NCI-H69 (cell line): ENCODE data around the gene SEC61B.
"Not testable (repeated sequence)": the region's sequence is repeated elsewhere in the genome, so short reads cannot be mapped to it uniquely, and the experiment has no call there.

Experiments
- DNase-seq: peaks from one replicate; lab custom pipeline; 2025; lab: John Stamatoyannopoulos, UW

SEC61B gene

GRCh38 chr9:99192786-99193465 lies 29.2 kb upstream of the SEC61B start:
- DNase-seq: peak; percentile 28

DNA sequence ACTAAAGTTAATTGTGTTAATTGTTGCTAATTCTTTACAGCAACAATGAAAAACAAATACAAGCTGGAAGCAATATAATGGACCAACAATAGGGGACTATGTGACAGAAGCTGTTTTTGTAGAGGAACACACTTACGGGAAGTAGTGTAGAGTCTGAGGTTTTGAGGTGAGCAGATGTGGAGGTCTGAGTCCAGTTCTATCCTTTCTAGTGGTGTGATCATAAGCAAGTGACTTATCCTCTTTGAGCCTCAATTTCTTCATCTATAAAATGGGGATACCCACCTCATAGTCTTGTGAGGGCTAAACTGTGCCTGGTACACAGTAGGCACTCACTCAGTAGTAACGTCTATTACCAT lies 28.6 kb upstream of the SEC61B start:
- DNase-seq: no peak

GRCh38 chr9:99196484-99196883 lies 25.6 kb upstream of the SEC61B start:
- DNase-seq: not testable (repeated sequence)

GRCh38 chr9:99197124-99197630 lies 24.9 kb upstream of the SEC61B start:
- peak; percentile 95 for DNase-seq

DNA sequence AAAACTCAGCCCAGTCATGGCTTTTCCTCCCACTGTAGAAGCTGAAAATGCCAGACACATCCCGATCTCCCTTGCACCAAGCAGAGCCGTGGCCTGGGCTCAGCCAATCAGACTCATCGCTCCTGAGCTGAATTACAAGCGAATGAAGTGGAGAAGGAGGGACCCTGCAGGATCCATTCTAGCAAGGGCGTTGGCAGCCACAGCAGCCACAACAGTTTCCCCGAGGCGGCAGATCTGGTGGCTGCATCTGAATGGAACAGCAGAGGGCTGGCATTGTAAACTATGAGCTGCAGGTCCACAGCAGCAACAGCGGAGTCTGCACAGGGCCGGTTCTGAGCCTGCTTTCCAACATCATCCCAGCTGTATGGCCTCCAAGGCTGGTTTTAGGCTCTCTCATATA lies 24.1 kb upstream of the SEC61B start:
- DNase-seq: peak; percentile 96

DNA sequence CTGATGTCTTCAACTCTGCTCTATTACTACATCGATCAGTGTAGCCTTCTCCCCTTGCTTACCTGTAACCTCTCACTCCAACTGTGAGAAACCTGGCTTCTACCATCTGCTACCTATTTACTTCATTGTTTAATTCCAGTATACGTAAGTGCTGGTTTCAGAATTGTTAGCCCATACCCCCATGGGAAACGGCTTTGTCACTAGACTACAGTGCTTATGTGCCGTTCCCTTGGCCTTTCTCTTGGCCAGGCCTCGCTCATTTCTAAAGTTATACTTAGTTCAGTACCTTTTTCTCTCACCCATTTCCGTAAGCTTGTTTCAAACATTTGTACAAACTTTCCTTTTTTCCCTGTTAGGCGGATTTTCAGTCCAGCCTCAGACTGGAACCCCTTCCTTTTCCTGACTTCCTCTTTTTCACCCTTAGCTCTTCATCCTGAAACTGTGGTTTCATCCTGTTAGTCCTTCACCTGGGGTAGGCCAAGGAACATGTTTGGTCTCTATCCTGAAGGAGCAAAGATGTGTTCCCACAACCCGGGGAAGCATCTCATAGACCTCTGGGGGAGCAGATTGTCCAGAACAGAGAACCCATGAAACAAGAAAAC lies 22.0 kb upstream of the SEC61B start:
- peak; percentile 100 for DNase-seq

DNA sequence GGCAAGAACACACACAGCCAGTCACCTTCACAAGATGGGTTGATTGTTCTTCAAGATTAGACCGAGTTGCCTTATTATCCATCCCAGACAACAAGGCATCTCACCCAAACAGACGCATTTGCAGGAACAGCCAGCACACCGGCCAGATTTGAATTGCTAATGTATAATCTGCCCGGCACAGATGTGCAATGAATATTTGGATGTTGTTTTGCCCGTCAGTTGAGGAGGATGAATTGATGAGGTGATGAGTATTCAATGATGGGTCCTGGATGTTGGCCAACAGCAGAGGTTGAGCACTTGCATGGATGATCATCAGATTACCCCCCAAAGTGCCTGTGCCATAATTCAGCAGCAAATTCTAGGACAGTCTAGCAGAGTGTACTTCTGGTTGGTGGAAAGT lies 20.5 kb upstream of the SEC61B start:
- peak; percentile 69 for DNase-seq

GRCh38 chr9:99210572-99210971 lies 11.5 kb upstream of the SEC61B start:
- DNase-seq: no peak

DNA sequence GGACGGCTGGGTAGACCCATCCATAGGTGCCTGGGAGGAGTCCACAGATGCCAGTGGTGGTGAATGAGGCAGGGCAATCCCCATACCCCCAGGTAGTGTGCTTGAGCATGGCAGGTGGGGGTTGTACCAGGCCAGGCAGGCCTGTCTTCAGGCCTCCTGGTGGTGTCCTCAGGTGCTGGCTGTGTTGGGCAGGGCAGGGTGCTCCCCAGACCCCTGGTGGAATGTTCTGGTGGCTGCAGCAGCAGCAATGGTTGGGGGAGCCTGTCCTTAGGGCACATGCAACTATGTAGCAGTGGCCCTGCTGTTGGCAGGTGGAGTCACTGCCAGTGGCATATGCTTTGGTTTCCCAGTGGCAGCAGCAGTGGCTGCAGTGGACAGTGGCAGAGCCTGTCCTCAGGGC lies 10.3 kb upstream of the SEC61B start:
- no peak for DNase-seq

DNA sequence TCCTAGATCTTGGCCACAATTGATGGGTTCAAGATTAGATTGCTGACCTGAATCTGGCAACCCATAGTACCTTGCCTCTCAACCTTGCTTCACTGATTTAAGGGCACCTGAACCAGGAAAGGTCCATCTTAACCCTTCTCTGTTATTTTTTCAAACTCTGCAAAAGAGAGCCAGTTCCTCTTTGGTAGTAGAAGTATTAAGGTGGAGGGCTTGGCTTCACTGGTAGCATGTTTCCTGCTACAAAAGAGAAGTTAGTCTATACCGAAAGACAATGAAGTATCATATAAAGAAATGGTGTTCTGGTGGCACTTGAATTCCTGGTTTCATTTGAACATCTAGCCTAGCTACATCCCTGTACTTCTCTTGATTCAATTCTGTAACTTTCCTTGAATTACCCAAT lies 8.9 kb upstream of the SEC61B start:
- DNase-seq: no peak

GRCh38 chr9:99216073-99216472 lies 6.0 kb upstream of the SEC61B start:
- DNase-seq: no peak

DNA sequence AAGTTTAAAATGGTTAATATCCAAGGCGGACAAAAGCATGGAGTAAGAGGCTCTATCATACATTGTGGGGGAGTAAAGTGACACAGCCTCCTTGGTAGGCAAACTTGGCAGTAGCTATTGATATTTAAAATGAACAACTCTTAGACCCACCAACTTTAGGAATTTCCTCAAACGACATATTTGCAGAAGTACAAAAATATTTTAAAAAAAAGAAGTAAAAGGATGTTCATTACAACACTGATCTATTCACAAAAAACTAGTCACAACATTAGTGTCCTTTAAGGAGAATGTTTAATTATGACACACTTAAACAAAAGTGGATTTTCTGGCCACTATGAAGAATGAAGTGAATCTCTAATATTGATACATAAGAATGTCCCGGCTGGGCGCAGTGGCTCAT lies 2.1 kb upstream of the SEC61B start:
- no peak for DNase-seq

- no peak for DNase-seq
Observed at GRCh38 chr9:99221266-99221620, 839 bp upstream of the SEC61B start.

DNA sequence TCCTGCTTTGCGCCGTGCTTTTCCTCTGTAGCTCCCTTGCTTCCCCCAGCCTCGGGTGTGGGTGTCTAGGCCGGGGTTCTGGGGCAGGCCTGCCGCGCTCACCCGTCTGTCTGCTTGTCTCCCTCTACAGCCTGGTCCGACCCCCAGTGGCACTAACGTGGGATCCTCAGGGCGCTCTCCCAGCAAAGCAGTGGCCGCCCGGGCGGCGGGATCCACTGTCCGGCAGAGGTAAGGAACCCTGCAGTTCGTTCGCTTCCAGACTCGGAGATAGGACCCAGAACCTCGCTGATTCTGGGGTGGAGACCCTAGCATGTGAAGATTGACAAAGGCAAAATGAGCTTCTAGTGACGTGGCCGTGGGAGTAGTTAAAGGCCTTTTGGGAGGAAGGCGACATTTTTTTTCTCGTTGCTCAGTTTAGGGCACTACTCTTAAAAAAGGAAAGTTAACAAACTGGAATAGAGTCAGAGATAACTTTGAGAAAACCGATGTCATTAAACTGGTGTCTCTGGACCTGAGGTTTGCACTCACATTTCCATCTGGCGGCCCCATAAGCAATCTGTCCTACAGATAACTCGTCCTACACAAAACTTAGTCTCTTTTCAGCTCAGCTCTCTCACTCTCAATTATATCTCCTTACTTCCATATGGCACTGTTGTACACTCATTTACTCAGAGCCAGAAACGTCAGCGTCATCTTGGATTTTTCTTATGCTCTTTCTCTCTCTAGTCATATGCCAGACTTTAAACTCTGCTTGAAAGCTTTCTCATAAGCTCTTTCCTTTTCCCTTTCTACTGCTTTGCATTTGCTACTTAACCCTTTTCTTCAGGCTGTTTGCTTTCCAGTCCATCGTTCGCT lies 561 bp downstream of the SEC61B start:
- no peak for DNase-seq

DNA sequence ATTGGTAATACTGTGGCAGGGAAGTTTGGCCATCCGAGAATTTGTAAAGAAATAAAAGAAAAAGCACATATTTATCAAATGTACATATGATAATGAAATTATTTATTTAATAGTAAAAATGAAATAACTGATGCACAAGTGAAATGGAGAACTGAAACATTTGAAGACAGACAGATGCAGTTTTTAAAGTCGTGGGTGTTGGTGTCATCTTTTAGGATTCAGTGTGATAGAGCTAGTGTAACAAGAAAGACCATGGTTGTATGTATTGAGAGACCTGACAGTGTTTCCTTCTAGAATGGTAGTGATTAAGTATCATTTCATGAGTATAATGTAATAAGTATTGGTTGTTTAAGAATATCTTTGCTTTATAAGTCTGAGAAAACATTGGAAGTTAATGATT lies 2.4 kb downstream of the SEC61B start:
- no peak for DNase-seq

DNA sequence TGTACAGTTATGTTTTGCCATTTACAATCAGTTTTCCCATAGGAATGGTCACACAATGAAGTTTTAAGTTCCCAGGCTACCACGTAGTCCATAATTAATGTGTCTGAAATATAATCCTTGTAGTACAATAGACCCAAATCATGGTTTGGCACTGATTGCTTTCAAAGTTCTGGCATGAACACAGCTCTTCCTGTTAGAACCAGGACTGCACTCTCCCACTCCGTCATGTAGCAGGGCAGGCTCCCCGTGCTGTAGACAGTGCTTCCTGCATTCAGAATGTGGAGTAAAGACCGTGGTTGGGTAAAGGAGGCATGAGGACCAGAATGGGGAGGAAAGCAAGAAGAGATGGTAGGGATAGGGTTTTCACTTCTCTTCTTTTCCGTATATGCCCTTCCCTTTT lies 4.0 kb downstream of the SEC61B start:
- no peak for DNase-seq

- DNase-seq: no peak
Observed at GRCh38 chr9:99230206-99230605, 8.1 kb downstream of the SEC61B start.

GRCh38 chr9:99231711-99232110 lies 9.6 kb downstream of the SEC61B start:
- DNase-seq: peak; percentile 43

- DNase-seq: no peak
Observed at GRCh38 chr9:99234618-99235017, 12.5 kb downstream of the SEC61B start.

DNA sequence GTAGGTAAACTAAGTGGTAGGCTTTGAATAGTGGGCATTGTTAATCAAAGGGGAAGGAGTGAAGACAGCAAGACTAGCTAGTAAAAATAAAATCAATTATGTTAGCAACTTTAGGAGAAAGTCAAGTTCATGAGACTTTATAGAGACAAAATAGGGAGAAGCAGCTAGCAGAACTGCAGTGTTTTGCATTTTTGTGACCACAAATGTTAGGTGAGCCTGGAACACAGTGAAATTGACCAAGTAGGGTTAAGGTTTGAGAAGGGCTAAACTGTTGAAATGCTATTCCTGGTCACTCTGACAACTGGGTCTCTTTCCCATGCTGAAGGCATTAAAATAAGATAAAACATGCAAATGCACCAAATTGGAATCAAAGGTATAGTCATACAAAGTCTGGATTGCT lies 13.0 kb downstream of the SEC61B start:
- no peak for DNase-seq

- no peak for DNase-seq
Observed at GRCh38 chr9:99235926-99236634, 14.0 kb downstream of the SEC61B start.

- no peak for DNase-seq
Observed at GRCh38 chr9:99237356-99237755, 15.3 kb downstream of the SEC61B start.
